Endothelial cell of hepatic sinusoid (primary cell): Measurements from ENCODE around the gene HEG1.

Source experiments
- in situ Hi-C: cut with HindIII; loops from 2 replicates; pipeline ENCODE4 v1.10.0; 2017; ENCODE audit warnings: low sequenced_read_pairs

The HEG1 gene

GRCh38 chr3:124993466-124993865 is 62.3 kb downstream of the HEG1 start:
- in situ Hi-C loops: no loop called here

GRCh38 chr3:124992041-124992440 is 63.8 kb downstream of the HEG1 start:
- in situ Hi-C loops: no loop called here

GRCh38 chr3:124986192-124987143 is 69.3 kb downstream of the HEG1 start:
- in situ Hi-C loops: no loop called here

- in situ Hi-C loops: no loop called here
Observed at GRCh38 chr3:124985349-124985748, 70.4 kb downstream of the HEG1 start.

- in situ Hi-C loops: no loop called here
Observed at GRCh38 chr3:124984754-124985153, 71.0 kb downstream of the HEG1 start.

- in situ Hi-C loops: no loop called here
Observed at GRCh38 chr3:124982855-124983254, 72.9 kb downstream of the HEG1 start.

GRCh38 chr3:124981472-124981871 is 74.3 kb downstream of the HEG1 start:
- in situ Hi-C loops: no loop called here

GRCh38 chr3:124978627-124979026 is 77.2 kb downstream of the HEG1 start:
- in situ Hi-C loops: no loop called here

GRCh38 chr3:124976383-124976782 is 79.4 kb downstream of the HEG1 start:
- in situ Hi-C loops: no loop called here

- in situ Hi-C loops: no loop called here
Observed at GRCh38 chr3:124974691-124975090, 81.1 kb downstream of the HEG1 start.

GRCh38 chr3:124973290-124973689 is 82.5 kb downstream of the HEG1 start:
- in situ Hi-C loops: no loop called here

- in situ Hi-C loops: no loop called here
Observed at GRCh38 chr3:124972457-124972856, 83.3 kb downstream of the HEG1 start.

GRCh38 chr3:124969963-124970722 is 85.7 kb downstream of the HEG1 start:
- in situ Hi-C loops: no loop called here

- in situ Hi-C loops: no loop called here
Observed at GRCh38 chr3:124969190-124969589, 86.6 kb downstream of the HEG1 start.

GRCh38 chr3:124967964-124968363 is 87.8 kb downstream of the HEG1 start:
- in situ Hi-C loops: no loop called here

GRCh38 chr3:124966521-124967445 is 89.0 kb downstream of the HEG1 start:
- in situ Hi-C loops: no loop called here

- in situ Hi-C loops: no loop called here
Observed at GRCh38 chr3:124965413-124965812, 90.4 kb downstream of the HEG1 start.

- in situ Hi-C loops: no loop called here
Observed at GRCh38 chr3:124964387-124964786, 91.4 kb downstream of the HEG1 start.

GRCh38 chr3:124963755-124964154 is 92.0 kb downstream of the HEG1 start:
- in situ Hi-C loops: no loop called here

GRCh38 chr3:124962403-124962940 is 93.3 kb downstream of the HEG1 start:
- in situ Hi-C loops: no loop called here

- in situ Hi-C loops: no loop called here
Observed at GRCh38 chr3:124960698-124961097, 95.1 kb downstream of the HEG1 start.
